NB4 (cell line): ENCODE results near the gene CRISPLD2.

Source experiments
- MYC ChIP-seq: IDR thresholded peaks from 2 replicates; pipeline ENCODE4 v1.6.1; 2011; ENCODE audit warnings: low read depth, low read length
- POLR2A ChIP-seq: IDR thresholded peaks from 2 replicates; pipeline ENCODE4 v1.6.1; 2011; ENCODE audit warnings: mild to moderate bottlenecking; ENCODE audit not compliant: insufficient read length; ENCODE audit errors: extremely low read depth
- TF ChIP-seq, protein P1 (sequence below): IDR thresholded peaks from one replicate; pipeline ENCODE4 v1.5.1; 2012; ENCODE audit warnings: low read depth, low read length
- TF ChIP-seq, protein P2 (sequence below): IDR thresholded peaks from 2 replicates; pipeline ENCODE4 v1.6.1; 2011; ENCODE audit warnings: low read depth, low read length

DNA sequence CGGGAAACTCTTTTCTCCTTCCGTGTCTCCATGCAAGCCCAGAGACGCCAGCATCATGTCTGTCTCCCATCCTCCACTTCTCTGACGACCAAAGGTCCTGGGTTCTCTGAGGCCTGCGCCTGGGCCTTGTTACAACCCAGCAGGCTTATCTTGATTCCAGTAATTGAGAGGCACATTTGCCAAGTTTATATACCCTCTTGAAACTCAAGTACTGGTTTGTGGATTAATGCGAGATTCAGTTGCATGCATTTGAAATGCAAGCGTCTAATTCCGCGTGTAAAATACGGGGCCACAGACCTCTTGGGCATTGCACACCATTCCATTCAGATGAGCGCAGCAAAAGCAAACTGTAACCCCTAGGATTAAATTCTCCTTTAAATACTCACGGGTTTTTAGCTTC, 28.7 kb upstream of the CRISPLD2 start:
- TF ChIP-seq, protein P1, sequence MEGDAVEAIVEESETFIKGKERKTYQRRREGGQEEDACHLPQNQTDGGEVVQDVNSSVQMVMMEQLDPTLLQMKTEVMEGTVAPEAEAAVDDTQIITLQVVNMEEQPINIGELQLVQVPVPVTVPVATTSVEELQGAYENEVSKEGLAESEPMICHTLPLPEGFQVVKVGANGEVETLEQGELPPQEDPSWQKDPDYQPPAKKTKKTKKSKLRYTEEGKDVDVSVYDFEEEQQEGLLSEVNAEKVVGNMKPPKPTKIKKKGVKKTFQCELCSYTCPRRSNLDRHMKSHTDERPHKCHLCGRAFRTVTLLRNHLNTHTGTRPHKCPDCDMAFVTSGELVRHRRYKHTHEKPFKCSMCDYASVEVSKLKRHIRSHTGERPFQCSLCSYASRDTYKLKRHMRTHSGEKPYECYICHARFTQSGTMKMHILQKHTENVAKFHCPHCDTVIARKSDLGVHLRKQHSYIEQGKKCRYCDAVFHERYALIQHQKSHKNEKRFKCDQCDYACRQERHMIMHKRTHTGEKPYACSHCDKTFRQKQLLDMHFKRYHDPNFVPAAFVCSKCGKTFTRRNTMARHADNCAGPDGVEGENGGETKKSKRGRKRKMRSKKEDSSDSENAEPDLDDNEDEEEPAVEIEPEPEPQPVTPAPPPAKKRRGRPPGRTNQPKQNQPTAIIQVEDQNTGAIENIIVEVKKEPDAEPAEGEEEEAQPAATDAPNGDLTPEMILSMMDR = no peak
- TF ChIP-seq POLR2A = no peak
- TF ChIP-seq, protein P2, sequence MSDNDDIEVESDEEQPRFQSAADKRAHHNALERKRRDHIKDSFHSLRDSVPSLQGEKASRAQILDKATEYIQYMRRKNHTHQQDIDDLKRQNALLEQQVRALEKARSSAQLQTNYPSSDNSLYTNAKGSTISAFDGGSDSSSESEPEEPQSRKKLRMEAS = no peak
- no peak for TF ChIP-seq MYC
